Measurements from ENCODE around the gene BICC1. TPM values are rescaled to one million over a fixed set of nuclear protein-coding genes. Genes with fewer than 3 reads are reported as not detected.

BICC1 gene
- polyA plus RNA-seq, 1 experiment, result 25.6 TPM

- CTCF ChIA-PET, result no interaction called here
- no peak for DNase-seq (ENCODE audit: low read depth, low spot score)
- Histone ChIP-seq H3K27me3 (ENCODE audit: control insufficient read depth, insufficient read depth, low read length) (no peaks in the 10 kb centered on the region), H3K27ac (ENCODE audit: low read depth, low read length) (no peak overlapping the region), H3K9me3 (ENCODE audit: control insufficient read depth, insufficient read depth, low read length) (peaks cover 4% of the 10 kb centered on the region; the same call in 1 of the 2 replicates), H3K4me3 (ENCODE audit: low read depth, low read length) (no peak overlapping the region)
- TF ChIP-seq CTCF (IDR thresholded peaks at IDR 0.05; ENCODE audit: low read depth, low read length), result no peak
- POLR2A ChIA-PET, result no interaction called here
Observed at GRCh38 chr10:58554316-58554715, 41.6 kb downstream of the BICC1 start.

GRCh38 chr10:58555170-58555929, 42.7 kb downstream of the BICC1 start:
- Histone ChIP-seq H3K27me3 (ENCODE audit: control insufficient read depth, insufficient read depth, low read length) (no peaks in the 10 kb centered on the region), H3K4me3 (ENCODE audit: low read depth, low read length) (no peak overlapping the region), H3K27ac (ENCODE audit: low read depth, low read length) (no peak overlapping the region), H3K9me3 (ENCODE audit: control insufficient read depth, insufficient read depth, low read length) (peaks cover 4% of the 10 kb centered on the region; the same call in 1 of the 2 replicates)
- no peak for TF ChIP-seq CTCF (IDR thresholded peaks at IDR 0.05; ENCODE audit: low read depth, low read length)
- ChIA-PET CTCF (interaction anchor here (1.0 kb wide), 1 partner anchor 24 kb away, joined by 3 read pairs; no protein-coding TSS in a partner anchor), POLR2A (no interaction called here)
- DNase-seq (ENCODE audit: low read depth, low spot score), result no peak

- Histone ChIP-seq H3K9me3 (ENCODE audit: control insufficient read depth, insufficient read depth, low read length) (peaks cover 4% of the 10 kb centered on the region; the same call in 1 of the 2 replicates), H3K27me3 (ENCODE audit: control insufficient read depth, insufficient read depth, low read length) (no peaks in the 10 kb centered on the region), H3K4me3 (ENCODE audit: low read depth, low read length) (no peak overlapping the region), H3K27ac (ENCODE audit: low read depth, low read length) (no peak overlapping the region)
- ChIA-PET POLR2A (no interaction called here), CTCF (interaction anchor here (0.5 to 1.0 kb wide), 2 partner anchors 25 to 188 kb away, joined by 3 read pairs; no protein-coding TSS in a partner anchor)
- TF ChIP-seq CTCF (IDR thresholded peaks at IDR 0.05; ENCODE audit: low read depth, low read length), result no peak
- DNase-seq (ENCODE audit: low read depth, low spot score), result no peak
Observed at GRCh38 chr10:58555930-58556311, 43.2 kb downstream of the BICC1 start.

- Histone ChIP-seq H3K9me3 (ENCODE audit: control insufficient read depth, insufficient read depth, low read length) (peaks cover 4% of the 10 kb centered on the region; the same call in 1 of the 2 replicates), H3K27ac (ENCODE audit: low read depth, low read length) (no peak overlapping the region), H3K4me3 (ENCODE audit: low read depth, low read length) (no peak overlapping the region), H3K27me3 (ENCODE audit: control insufficient read depth, insufficient read depth, low read length) (no peaks in the 10 kb centered on the region)
- ChIA-PET POLR2A (no interaction called here), CTCF (interaction anchor here (0.5 to 0.7 kb wide), 2 partner anchors 147 to 187 kb away, joined by 3 to 4 read pairs; no protein-coding TSS in a partner anchor)
- no peak for DNase-seq (ENCODE audit: low read depth, low spot score)
- TF ChIP-seq CTCF (IDR thresholded peaks at IDR 0.05; ENCODE audit: low read depth, low read length), result no peak
Observed at GRCh38 chr10:58556516-58557165, 44.0 kb downstream of the BICC1 start.

GRCh38 chr10:58557714-58558113, 45.0 kb downstream of the BICC1 start:
- Histone ChIP-seq H3K4me3 (ENCODE audit: low read depth, low read length) (no peak overlapping the region), H3K9me3 (ENCODE audit: control insufficient read depth, insufficient read depth, low read length) (peaks cover 6% of the 10 kb centered on the region), H3K27me3 (ENCODE audit: control insufficient read depth, insufficient read depth, low read length) (no peaks in the 10 kb centered on the region), H3K27ac (ENCODE audit: low read depth, low read length) (no peak overlapping the region)
- TF ChIP-seq CTCF (IDR thresholded peaks at IDR 0.05; ENCODE audit: low read depth, low read length), result no peak
- POLR2A ChIA-PET, result no interaction called here
- no peak for DNase-seq (ENCODE audit: low read depth, low spot score)
- CTCF ChIA-PET, result interaction anchor here (1.2 kb wide), 1 partner anchor 26 kb away, joined by 7 read pairs; no protein-coding TSS in a partner anchor
